ENCODE measurements around the gene CLRN1. TPM values are rescaled to one million over a fixed set of nuclear protein-coding genes. Genes with fewer than 3 reads are reported as not detected.

The CLRN1 gene
- total RNA-seq, 1 donor from 2014 or later, result not detected

GRCh38 chr3:150917951-150918350 lies 54.6 kb downstream of the CLRN1 start:
- ATAC-seq, result no peak

- no peak for ATAC-seq
Measured at GRCh38 chr3:150913133-150913922, 59.2 kb downstream of the CLRN1 start.

- no peak for ATAC-seq
Measured at GRCh38 chr3:150912501-150912900, 60.0 kb downstream of the CLRN1 start.

- ATAC-seq, result no peak
Measured at GRCh38 chr3:150911771-150912170, 60.8 kb downstream of the CLRN1 start.

- no peak for ATAC-seq
Measured at GRCh38 chr3:150906461-150906860, 66.1 kb downstream of the CLRN1 start.

- no peak for ATAC-seq
Measured at GRCh38 chr3:150905746-150906145, 66.8 kb downstream of the CLRN1 start.

- ATAC-seq, result no peak
Measured at GRCh38 chr3:150905339-150905738, 67.2 kb downstream of the CLRN1 start, which contains the start of gene MINDY4B. TSS of gene MINDY4B (minus strand) at chr3:150905439. CDS start at chr3:150905439, 0 bp downstream.

- ATAC-seq, result no peak
Measured at GRCh38 chr3:150902988-150903387, 69.5 kb downstream of the CLRN1 start.

GRCh38 chr3:150901793-150902192 lies 70.7 kb downstream of the CLRN1 start:
- no peak for ATAC-seq

GRCh38 chr3:150899141-150899540 lies 73.4 kb downstream of the CLRN1 start:
- ATAC-seq, result no peak

GRCh38 chr3:150898046-150898754 lies 74.3 kb downstream of the CLRN1 start:
- ATAC-seq, result no peak

- no peak for ATAC-seq
Measured at GRCh38 chr3:150897592-150897991, 74.9 kb downstream of the CLRN1 start.

GRCh38 chr3:150890831-150891230 lies 81.7 kb downstream of the CLRN1 start:
- no peak for ATAC-seq

- ATAC-seq, result no peak
Measured at GRCh38 chr3:150890295-150890694, 82.2 kb downstream of the CLRN1 start.

GRCh38 chr3:150889106-150889505 lies 83.4 kb downstream of the CLRN1 start:
- ATAC-seq, result no peak

GRCh38 chr3:150887031-150887430 lies 85.5 kb downstream of the CLRN1 start:
- no peak for ATAC-seq

- ATAC-seq, result no peak
Measured at GRCh38 chr3:150885535-150885934, 87.0 kb downstream of the CLRN1 start.

GRCh38 chr3:150878996-150879575 lies 93.4 kb downstream of the CLRN1 start:
- no peak for ATAC-seq

- no peak for ATAC-seq
Measured at GRCh38 chr3:150878290-150878689, 94.2 kb downstream of the CLRN1 start.

GRCh38 chr3:150877303-150877702 lies 95.2 kb downstream of the CLRN1 start:
- ATAC-seq, result no peak

GRCh38 chr3:150876611-150877265 lies 95.8 kb downstream of the CLRN1 start:
- no peak for ATAC-seq
